AML-193 (cell line): ENCODE measurements around the gene PITPNC1.
"Not testable (repeated sequence)": the region's sequence is repeated elsewhere in the genome, so short reads cannot be mapped to it uniquely, and the experiment has no call there.

ENCODE experiments used
- DNase-seq, 2 experiments: peaks; one replicate each; lab custom pipeline; 2025; lab: John Stamatoyannopoulos, UW

PITPNC1 gene

GRCh38 chr17:67516571-67516970 is 139.5 kb downstream of the PITPNC1 start:
- not testable (repeated sequence) for DNase-seq

- DNase-seq = no peak
Measured at GRCh38 chr17:67517325-67517724, 140.2 kb downstream of the PITPNC1 start.

- no peak for DNase-seq
Measured at GRCh38 chr17:67518876-67519275, 141.8 kb downstream of the PITPNC1 start.

- DNase-seq = no peak
Measured at GRCh38 chr17:67519801-67520251, 142.7 kb downstream of the PITPNC1 start.

- peak; percentile 13 to 42 for DNase-seq
Measured at GRCh38 chr17:67520252-67520906, 143.3 kb downstream of the PITPNC1 start.

- no peak for DNase-seq
Measured at GRCh38 chr17:67520916-67521774, 144.1 kb downstream of the PITPNC1 start.

- DNase-seq = no peak
Measured at GRCh38 chr17:67521775-67522069, 144.6 kb downstream of the PITPNC1 start.

- DNase-seq = no peak
Measured at GRCh38 chr17:67523101-67523500, 146.0 kb downstream of the PITPNC1 start.

- no peak for DNase-seq
Measured at GRCh38 chr17:67525239-67526135, 148.4 kb downstream of the PITPNC1 start.

- no peak for DNase-seq
Measured at GRCh38 chr17:67526700-67527099, 149.6 kb downstream of the PITPNC1 start.

- no peak for DNase-seq
Measured at GRCh38 chr17:67528751-67529436, 151.8 kb downstream of the PITPNC1 start.

GRCh38 chr17:67531291-67531690 is 154.2 kb downstream of the PITPNC1 start:
- DNase-seq = no peak

- DNase-seq = no peak
Measured at GRCh38 chr17:67532326-67532871, 155.3 kb downstream of the PITPNC1 start.

GRCh38 chr17:67534941-67535340 is 157.9 kb downstream of the PITPNC1 start:
- no peak for DNase-seq

GRCh38 chr17:67542219-67543114 is 165.4 kb downstream of the PITPNC1 start:
- no peak for DNase-seq

- no peak for DNase-seq
Measured at GRCh38 chr17:67544364-67544955, 167.4 kb downstream of the PITPNC1 start.

- no peak for DNase-seq
Measured at GRCh38 chr17:67546578-67547527, 169.8 kb downstream of the PITPNC1 start.

- DNase-seq = no peak
Measured at GRCh38 chr17:67548693-67549092, 171.6 kb downstream of the PITPNC1 start.

- DNase-seq = no peak
Measured at GRCh38 chr17:67549820-67550219, 172.7 kb downstream of the PITPNC1 start.
